ENCODE data around the gene KCNMA1. TPM values are rescaled to one million over a fixed set of nuclear protein-coding genes. Genes with fewer than 3 reads are reported as not detected.

KCNMA1 gene
- total RNA-seq, 1 donor, result 77.8 TPM

- no peak overlapping the region for H3K4me2 ChIP-seq (ENCODE audit: insufficient read depth, low read length)
- no peaks in the 10 kb centered on the region for H3K27me3 ChIP-seq (ENCODE audit: insufficient read depth, low read length)
- H3K4me1 ChIP-seq (ENCODE audit: insufficient read depth, low read length), result peaks cover 28% of the 10 kb centered on the region
- no peak overlapping the region for H3K27ac ChIP-seq (ENCODE audit: low read depth, low read length)
- H2AFZ ChIP-seq (ENCODE audit: low read length), result no peak overlapping the region
- no peaks in the 10 kb centered on the region for H4K20me1 ChIP-seq (ENCODE audit: insufficient read depth, low read length)
- H3K4me3 ChIP-seq (ENCODE audit: insufficient read depth, low read length), result no peak overlapping the region
- H3K79me2 ChIP-seq (ENCODE audit: insufficient read depth, low read length), result peaks cover 14% of the 10 kb centered on the region
- no peaks in the 10 kb centered on the region for H3K36me3 ChIP-seq (ENCODE audit: insufficient read depth, low read length)
- no peaks in the 10 kb centered on the region for H3K9me3 ChIP-seq (ENCODE audit: low read depth, low read length)
- no peak for DNase-seq (ENCODE audit: insufficient read length, low spot score, missing footprints)
- TF ChIP-seq, protein P1, sequence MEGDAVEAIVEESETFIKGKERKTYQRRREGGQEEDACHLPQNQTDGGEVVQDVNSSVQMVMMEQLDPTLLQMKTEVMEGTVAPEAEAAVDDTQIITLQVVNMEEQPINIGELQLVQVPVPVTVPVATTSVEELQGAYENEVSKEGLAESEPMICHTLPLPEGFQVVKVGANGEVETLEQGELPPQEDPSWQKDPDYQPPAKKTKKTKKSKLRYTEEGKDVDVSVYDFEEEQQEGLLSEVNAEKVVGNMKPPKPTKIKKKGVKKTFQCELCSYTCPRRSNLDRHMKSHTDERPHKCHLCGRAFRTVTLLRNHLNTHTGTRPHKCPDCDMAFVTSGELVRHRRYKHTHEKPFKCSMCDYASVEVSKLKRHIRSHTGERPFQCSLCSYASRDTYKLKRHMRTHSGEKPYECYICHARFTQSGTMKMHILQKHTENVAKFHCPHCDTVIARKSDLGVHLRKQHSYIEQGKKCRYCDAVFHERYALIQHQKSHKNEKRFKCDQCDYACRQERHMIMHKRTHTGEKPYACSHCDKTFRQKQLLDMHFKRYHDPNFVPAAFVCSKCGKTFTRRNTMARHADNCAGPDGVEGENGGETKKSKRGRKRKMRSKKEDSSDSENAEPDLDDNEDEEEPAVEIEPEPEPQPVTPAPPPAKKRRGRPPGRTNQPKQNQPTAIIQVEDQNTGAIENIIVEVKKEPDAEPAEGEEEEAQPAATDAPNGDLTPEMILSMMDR (IDR thresholded peaks at IDR 0.05; ENCODE audit: extremely low read depth, low read depth, low read length), result no peak
These were observed 121.0 kb downstream of the KCNMA1 start for GRCh38 chr10:77516575-77516974.

DNA sequence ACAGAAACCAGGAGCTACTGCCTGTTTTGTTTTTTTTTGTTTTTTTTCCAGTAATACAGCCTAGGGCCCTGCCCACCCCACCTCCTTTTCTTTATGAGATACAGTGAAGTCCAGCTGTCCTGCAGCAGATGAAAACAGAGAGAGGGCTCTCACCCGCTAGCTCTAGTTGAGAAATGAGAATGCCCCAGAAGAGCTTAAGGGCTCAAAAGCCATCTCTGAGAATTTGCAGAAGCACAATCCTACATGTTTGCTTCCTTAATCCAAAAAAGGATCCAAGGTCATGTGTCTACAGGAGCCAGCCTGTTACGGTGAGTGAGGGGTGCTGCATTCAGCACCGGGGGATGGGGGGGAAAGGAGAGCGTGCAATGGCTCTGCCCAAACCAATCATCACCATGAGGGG, 122.7 kb downstream of the KCNMA1 start:
- H3K4me2 ChIP-seq (ENCODE audit: insufficient read depth, low read length), result no peak overlapping the region
- no peaks in the 10 kb centered on the region for H3K9me3 ChIP-seq (ENCODE audit: low read depth, low read length)
- H3K27ac ChIP-seq (ENCODE audit: low read depth, low read length), result no peak overlapping the region
- H2AFZ ChIP-seq (ENCODE audit: low read length), result no peak overlapping the region
- H3K4me3 ChIP-seq (ENCODE audit: insufficient read depth, low read length), result no peak overlapping the region
- TF ChIP-seq, protein P1 (IDR thresholded peaks at IDR 0.05; ENCODE audit: extremely low read depth, low read depth, low read length), result no peak
- H3K79me2 ChIP-seq (ENCODE audit: insufficient read depth, low read length), result peaks cover 21% of the 10 kb centered on the region
- no peak for DNase-seq (ENCODE audit: insufficient read length, low spot score, missing footprints)
- peaks cover 38% of the 10 kb centered on the region for H3K4me1 ChIP-seq (ENCODE audit: insufficient read depth, low read length)
- H4K20me1 ChIP-seq (ENCODE audit: insufficient read depth, low read length), result no peaks in the 10 kb centered on the region
- H3K36me3 ChIP-seq (ENCODE audit: insufficient read depth, low read length), result no peaks in the 10 kb centered on the region
- no peaks in the 10 kb centered on the region for H3K27me3 ChIP-seq (ENCODE audit: insufficient read depth, low read length)

DNA sequence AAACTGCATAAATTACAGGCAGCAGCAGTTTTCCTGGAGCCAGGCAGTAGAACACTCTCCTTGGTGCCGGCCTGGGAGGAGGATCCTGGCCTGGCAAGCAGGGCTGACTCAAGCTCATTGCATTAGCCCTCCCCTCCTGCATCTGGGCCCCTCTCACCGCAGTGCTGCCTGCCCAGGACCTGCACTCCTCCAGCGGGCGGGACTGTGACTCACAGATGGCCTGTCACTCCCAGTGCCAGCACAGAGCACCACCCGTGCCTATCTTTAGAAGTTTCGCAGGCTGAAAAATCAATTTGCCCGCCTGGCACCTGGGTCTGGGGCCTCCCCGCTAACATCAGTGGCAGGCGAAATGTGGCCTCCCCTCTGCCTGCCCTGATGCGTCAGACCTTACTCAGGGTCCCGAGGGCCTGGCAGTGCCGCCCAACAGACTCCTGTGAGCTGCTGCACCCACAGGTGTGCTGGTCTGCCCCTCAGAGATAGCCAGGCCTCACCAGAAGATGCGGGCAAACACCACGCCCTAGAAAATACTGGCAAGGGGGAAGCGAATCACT, 123.8 kb downstream of the KCNMA1 start:
- H3K27me3 ChIP-seq (ENCODE audit: insufficient read depth, low read length), result no peaks in the 10 kb centered on the region
- TF ChIP-seq, protein P1 (IDR thresholded peaks at IDR 0.05; ENCODE audit: extremely low read depth, low read depth, low read length), result no peak
- peaks cover 25% of the 10 kb centered on the region for H3K79me2 ChIP-seq (ENCODE audit: insufficient read depth, low read length)
- peak overlapping the region; percentile 4 for H3K27ac ChIP-seq (ENCODE audit: low read depth, low read length)
- H3K4me3 ChIP-seq (ENCODE audit: insufficient read depth, low read length), result peak overlapping the region; percentile 8
- no peak overlapping the region for H2AFZ ChIP-seq (ENCODE audit: low read length)
- no peaks in the 10 kb centered on the region for H4K20me1 ChIP-seq (ENCODE audit: insufficient read depth, low read length)
- peaks cover 38% of the 10 kb centered on the region for H3K4me1 ChIP-seq (ENCODE audit: insufficient read depth, low read length)
- peak overlapping the region; percentile 40 for H3K4me2 ChIP-seq (ENCODE audit: insufficient read depth, low read length)
- no peaks in the 10 kb centered on the region for H3K36me3 ChIP-seq (ENCODE audit: insufficient read depth, low read length)
- no peaks in the 10 kb centered on the region for H3K9me3 ChIP-seq (ENCODE audit: low read depth, low read length)
- DNase-seq (ENCODE audit: insufficient read length, low spot score, missing footprints), result peak; percentile 93

DNA sequence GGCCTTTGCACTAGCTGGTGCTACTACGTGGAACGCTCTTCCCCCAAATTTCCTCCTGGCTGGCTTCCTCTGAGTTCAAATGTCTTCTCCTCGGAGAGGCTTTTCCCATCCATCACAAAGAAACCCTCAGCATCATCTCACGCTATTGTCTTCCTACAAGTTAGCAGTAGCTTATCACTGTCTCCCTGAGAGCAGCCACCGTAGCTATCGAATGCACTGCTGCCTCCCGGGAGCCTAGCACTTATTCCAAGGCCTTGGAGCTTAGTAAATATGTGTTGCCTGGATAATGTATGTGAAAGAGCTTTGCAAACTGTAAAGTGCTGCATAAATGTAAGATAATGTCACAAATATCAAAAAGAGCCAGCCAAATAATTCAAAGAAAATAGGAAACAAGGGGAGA, 124.4 kb downstream of the KCNMA1 start:
- no peak for DNase-seq (ENCODE audit: insufficient read length, low spot score, missing footprints)
- peak overlapping the region; percentile 40 for H3K4me2 ChIP-seq (ENCODE audit: insufficient read depth, low read length)

More for the DNA sequence above, 124.4 kb downstream of the KCNMA1 start:
- no peaks in the 10 kb centered on the region for H3K27me3 ChIP-seq (ENCODE audit: insufficient read depth, low read length)
- H3K4me3 ChIP-seq (ENCODE audit: insufficient read depth, low read length), result no peak overlapping the region
- peaks cover 27% of the 10 kb centered on the region for H3K79me2 ChIP-seq (ENCODE audit: insufficient read depth, low read length)
- H2AFZ ChIP-seq (ENCODE audit: low read length), result no peak overlapping the region
- H3K9me3 ChIP-seq (ENCODE audit: low read depth, low read length), result no peaks in the 10 kb centered on the region
- H3K4me1 ChIP-seq (ENCODE audit: insufficient read depth, low read length), result peaks cover 38% of the 10 kb centered on the region
- peak overlapping the region; percentile 1 for H3K27ac ChIP-seq (ENCODE audit: low read depth, low read length)
- TF ChIP-seq, protein P1 (IDR thresholded peaks at IDR 0.05; ENCODE audit: extremely low read depth, low read depth, low read length), result no peak
- no peaks in the 10 kb centered on the region for H3K36me3 ChIP-seq (ENCODE audit: insufficient read depth, low read length)
- H4K20me1 ChIP-seq (ENCODE audit: insufficient read depth, low read length), result no peaks in the 10 kb centered on the region

Measured in osteoblast (primary cell).